ENCODE results near the gene PDXP. TPM values are rescaled to one million over a fixed set of nuclear protein-coding genes. Genes with fewer than 3 reads are reported as not detected.
A peak's percentile ranks its signal among the peaks of the same experiment; 100 is the strongest.

Gene PDXP
- total and polyA plus RNA-seq, 2 donors (not counting 3 experiments of a cell fraction or from before 2014, with no cell fraction given) = 18.0 to 20.0 TPM

GRCh38 chr22:37633625-37634416 lies 24.7 kb upstream of the PDXP start:
- Histone ChIP-seq H3K36me3 (ENCODE audit: control insufficient read depth in 2 of 2, extremely low read depth in 1 of 2, insufficient read depth in 2 of 2, low read length in 2 of 2) (no peaks in the 10 kb centered on the region), H4K20me1 (replicated peaks; ENCODE audit: control insufficient read depth, extremely low read depth, insufficient read depth, low read length) (no peaks in the 10 kb centered on the region), H3K27me3 (ENCODE audit: control insufficient read depth in 2 of 2, insufficient read depth in 2 of 2, low read length in 2 of 2) (no peaks in the 10 kb centered on the region), H3K9me1 (replicated peaks; ENCODE audit: control insufficient read depth, extremely low read depth, insufficient read depth, low read length) (no peaks in the 10 kb centered on the region), H3K79me2 (ENCODE audit: control insufficient read depth, insufficient read depth, low read length) (no peaks in the 10 kb centered on the region), H2AFZ (ENCODE audit: low read depth, low read length) (peak overlapping the region; percentile 72), H3K4me2 (ENCODE audit: insufficient read depth, low read length) (peak overlapping the region; percentile 57), H3K9me3 (replicated peaks; ENCODE audit: control insufficient read depth, insufficient read depth, low read length) (no peaks in the 10 kb centered on the region), H3K4me1 (ENCODE audit: control insufficient read depth, extremely low read depth, insufficient read depth, low read length) (peaks cover 17% of the 10 kb centered on the region), H3K9ac (replicated peaks; ENCODE audit: extremely low read depth, insufficient read depth, low read length) (peak overlapping the region; percentile 53), H3K27ac (ENCODE audit: insufficient read depth, low read depth, low read length) (peak overlapping the region; percentile 72), H3K4me3 (replicated peaks in 1 of 3; ENCODE audit: insufficient read depth in 1 of 3, low read depth in 1 of 3, low read length in 3 of 3) (no peak overlapping the region)
- intact Hi-C loops (cut with micrococcal nuclease) (loop anchor here (2.0 kb wide), 1 partner anchor 25 kb away; the partner anchor contains the start of gene GGA1), dilution Hi-C loops (cut with MboI; ENCODE audit: extremely low pct_ligation_motif_present, low sequenced_read_pairs) (no loop called here)
- TF ChIP-seq POLR2AphosphoS5 (IDR thresholded peaks at IDR 0.05; ENCODE audit: insufficient read depth, low read depth, low read length) (peak; percentile 70), MYC (IDR thresholded peaks at IDR 0.05; ENCODE audit: low read depth, low read length) (no peak), FOS (IDR thresholded peaks at IDR 0.05; ENCODE audit: borderline replicate concordance, insufficient read depth, low read length) (peak; percentile 78), GATA2 (IDR thresholded peaks at IDR 0.05; ENCODE audit: insufficient read depth, insufficient read length, low read depth, low read length) (no peak), CTCF (IDR thresholded peaks at IDR 0.05; ENCODE audit: extremely low read depth in 1 of 2, insufficient read depth in 1 of 2, low read depth in 1 of 2, low read length in 2 of 2) (peak in 1 of 2 donors; percentile 44)
- FAIRE-seq (peak; percentile 88), DNase-seq (ENCODE audit: low read depth, low spot score) (peak; percentile 72)
- no TSS peak for BruUV-seq (replicated peaks)
- CTCF ChIA-PET = interaction anchor here (0.6 to 4.6 kb wide), 13 partner anchors 9 to 148 kb away, joined by 3 to 32 read pairs (median 3); partner anchors contain the start of gene LGALS1
- POLR2A ChIA-PET = no interaction called here

Data from endothelial cell of umbilical vein (primary cell).